BE2C (cell line): ENCODE results near the gene AUP1.

Experiments
- DNase-seq: peaks from one replicate; pipeline ENCODE4 v3.0.0-alpha.2; 2020
- H3K27me3 ChIP-seq: fragments of 250-450 bp; sonication (Bioruptor Pico); 2 replicates; pipeline ENCODE4 v1.5.1; 2020; ENCODE audit warnings: mild to moderate bottlenecking
- H3K36me3 ChIP-seq: fragments of 250-450 bp; sonication (Bioruptor Pico); 2 replicates; pipeline ENCODE4 v1.5.1; 2020; ENCODE audit warnings: mild to moderate bottlenecking
- H3K4me1 ChIP-seq: fragments of 250-450 bp; sonication (Bioruptor Pico); 2 replicates; pipeline ENCODE4 v1.5.1; 2020
- H3K4me3 ChIP-seq: 2 replicates; pipeline ENCODE4 v1.5.1; 2011; ENCODE audit warnings: low read depth, low read length
- H3K9me3 ChIP-seq: fragments of 250-450 bp; sonication (Bioruptor Pico); 2 replicates; pipeline ENCODE4 v1.5.1; 2020
- TF ChIP-seq, protein P1 (sequence below): IDR thresholded peaks from 2 replicates; pipeline ENCODE4 v1.5.1; 2012; ENCODE audit warnings: mild to moderate bottlenecking, low read depth, low read length

The AUP1 gene

DNA sequence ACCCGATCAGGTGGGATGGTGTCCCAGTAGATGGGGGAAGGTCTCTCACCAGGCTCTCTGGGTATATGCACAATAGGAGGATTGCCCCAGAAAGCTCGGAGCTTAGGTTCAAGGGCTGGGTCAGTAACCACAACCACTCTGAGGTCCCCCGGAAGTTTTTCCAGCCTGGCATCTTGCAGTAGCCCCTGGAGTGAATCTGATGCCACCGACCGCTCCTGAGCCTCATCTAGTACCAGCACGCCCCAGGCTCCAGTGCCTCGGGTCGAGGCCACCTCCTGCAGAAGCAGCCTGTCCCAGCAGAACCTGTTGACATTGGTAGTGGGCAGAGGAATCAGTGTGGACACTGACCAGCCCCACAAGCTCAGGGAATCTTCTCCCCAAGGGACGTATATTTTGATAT lies 5.5 kb downstream of the AUP1 start:
- DNase-seq, result no peak
- H3K27me3 ChIP-seq, result no peaks in the 10 kb centered on the region
- H3K4me3 ChIP-seq, result no peak overlapping the region
- H3K4me1 ChIP-seq, result no peaks in the 10 kb centered on the region
- TF ChIP-seq, protein P1, sequence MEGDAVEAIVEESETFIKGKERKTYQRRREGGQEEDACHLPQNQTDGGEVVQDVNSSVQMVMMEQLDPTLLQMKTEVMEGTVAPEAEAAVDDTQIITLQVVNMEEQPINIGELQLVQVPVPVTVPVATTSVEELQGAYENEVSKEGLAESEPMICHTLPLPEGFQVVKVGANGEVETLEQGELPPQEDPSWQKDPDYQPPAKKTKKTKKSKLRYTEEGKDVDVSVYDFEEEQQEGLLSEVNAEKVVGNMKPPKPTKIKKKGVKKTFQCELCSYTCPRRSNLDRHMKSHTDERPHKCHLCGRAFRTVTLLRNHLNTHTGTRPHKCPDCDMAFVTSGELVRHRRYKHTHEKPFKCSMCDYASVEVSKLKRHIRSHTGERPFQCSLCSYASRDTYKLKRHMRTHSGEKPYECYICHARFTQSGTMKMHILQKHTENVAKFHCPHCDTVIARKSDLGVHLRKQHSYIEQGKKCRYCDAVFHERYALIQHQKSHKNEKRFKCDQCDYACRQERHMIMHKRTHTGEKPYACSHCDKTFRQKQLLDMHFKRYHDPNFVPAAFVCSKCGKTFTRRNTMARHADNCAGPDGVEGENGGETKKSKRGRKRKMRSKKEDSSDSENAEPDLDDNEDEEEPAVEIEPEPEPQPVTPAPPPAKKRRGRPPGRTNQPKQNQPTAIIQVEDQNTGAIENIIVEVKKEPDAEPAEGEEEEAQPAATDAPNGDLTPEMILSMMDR, result no peak
- no peaks in the 10 kb centered on the region for H3K9me3 ChIP-seq
- H3K36me3 ChIP-seq, result peaks cover 36% of the 10 kb centered on the region

DNA sequence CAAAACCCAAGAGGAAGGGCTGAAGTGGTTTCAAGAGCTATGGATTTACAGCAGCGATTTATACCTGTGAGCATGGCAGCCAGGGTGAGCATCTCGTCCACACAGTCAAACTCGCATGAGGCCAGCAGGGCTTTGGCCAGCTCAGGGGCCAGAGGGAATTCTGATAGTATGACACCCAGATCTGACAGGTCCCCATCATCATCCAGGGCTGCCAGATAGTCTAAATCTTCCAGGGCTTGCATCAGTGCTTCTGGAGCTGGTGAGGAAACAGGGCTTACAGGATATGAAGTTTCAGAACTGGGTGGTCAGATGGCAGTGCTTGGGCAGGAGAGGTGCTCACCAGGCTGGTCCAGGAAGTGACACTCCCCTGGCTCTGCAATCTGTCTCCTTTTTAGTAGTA lies 7.0 kb downstream of the AUP1 start:
- no peaks in the 10 kb centered on the region for H3K27me3 ChIP-seq
- no peak overlapping the region for H3K4me3 ChIP-seq
- TF ChIP-seq, protein P1, result no peak
- no peaks in the 10 kb centered on the region for H3K9me3 ChIP-seq
- H3K36me3 ChIP-seq, result peaks cover 46% of the 10 kb centered on the region
- no peaks in the 10 kb centered on the region; the same call in 1 of the 2 replicates for H3K4me1 ChIP-seq
- DNase-seq, result no peak

DNA sequence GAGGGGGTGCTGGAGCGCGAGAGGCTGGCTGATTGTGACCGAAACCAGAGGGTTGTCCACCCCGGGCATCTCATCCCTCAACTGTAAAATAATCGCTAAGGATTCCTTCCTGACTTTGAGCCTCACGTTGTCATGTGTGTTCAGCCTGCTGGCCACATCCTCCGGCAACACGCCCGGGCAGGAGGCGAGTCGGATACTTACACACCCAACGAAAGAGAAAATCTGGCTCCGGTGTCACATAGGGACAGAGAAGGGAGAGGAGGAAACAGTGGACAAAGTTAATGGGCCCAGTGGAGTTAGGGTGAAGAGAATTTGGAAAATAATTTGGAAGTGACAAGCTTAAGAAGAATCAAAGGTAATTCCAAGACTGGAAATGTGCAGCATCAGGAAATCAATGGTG lies 12.9 kb downstream of the AUP1 start:
- H3K9me3 ChIP-seq, result no peaks in the 10 kb centered on the region; the same call in 1 of the 2 replicates
- peaks cover 4% of the 10 kb centered on the region for H3K4me1 ChIP-seq
- H3K27me3 ChIP-seq, result no peaks in the 10 kb centered on the region
- TF ChIP-seq, protein P1, result no peak
- peaks cover 54% of the 10 kb centered on the region for H3K36me3 ChIP-seq
- no peak overlapping the region; the same call in 1 of the 2 replicates for H3K4me3 ChIP-seq
- no peak for DNase-seq

DNA sequence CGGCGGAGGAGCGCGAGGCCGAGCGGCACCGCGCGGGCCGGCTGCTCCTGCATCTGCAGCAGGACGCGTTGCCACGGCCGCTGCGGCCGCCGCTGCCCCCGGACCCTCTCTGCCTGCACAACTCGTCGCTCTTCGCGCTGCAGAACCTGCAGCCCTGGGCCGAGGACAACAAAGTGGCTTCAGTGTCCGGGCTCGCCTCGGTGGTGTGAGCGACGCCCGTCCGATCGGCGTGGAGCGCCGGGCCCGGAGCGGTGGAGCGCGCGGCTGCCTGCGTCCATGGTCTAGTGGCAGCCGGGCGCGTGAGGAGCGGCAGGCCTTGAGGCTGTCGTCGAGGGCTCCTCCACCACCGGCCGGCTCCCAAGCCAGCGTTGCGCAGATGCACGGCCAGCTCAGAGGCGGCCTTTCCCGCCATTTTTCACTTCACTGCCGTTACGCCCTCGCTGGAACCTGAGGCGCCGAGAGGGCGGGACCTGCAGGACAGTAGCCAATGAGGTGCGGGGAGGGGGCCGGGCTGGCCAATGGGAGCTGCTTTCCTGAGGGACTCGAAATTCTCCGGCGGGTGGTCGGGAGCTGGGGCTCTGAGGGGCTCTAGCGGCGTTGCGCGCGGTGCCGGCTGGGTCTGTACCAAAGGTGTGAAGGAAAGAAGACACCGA lies 13.4 kb downstream of the AUP1 start:
- H3K4me1 ChIP-seq, result peaks cover 4% of the 10 kb centered on the region
- TF ChIP-seq, protein P1, result no peak
- no peaks in the 10 kb centered on the region for H3K27me3 ChIP-seq
- peaks cover 54% of the 10 kb centered on the region for H3K36me3 ChIP-seq
- H3K4me3 ChIP-seq, result no peak overlapping the region
- no peak for DNase-seq
- H3K9me3 ChIP-seq, result no peaks in the 10 kb centered on the region; the same call in 1 of the 2 replicates

DNA sequence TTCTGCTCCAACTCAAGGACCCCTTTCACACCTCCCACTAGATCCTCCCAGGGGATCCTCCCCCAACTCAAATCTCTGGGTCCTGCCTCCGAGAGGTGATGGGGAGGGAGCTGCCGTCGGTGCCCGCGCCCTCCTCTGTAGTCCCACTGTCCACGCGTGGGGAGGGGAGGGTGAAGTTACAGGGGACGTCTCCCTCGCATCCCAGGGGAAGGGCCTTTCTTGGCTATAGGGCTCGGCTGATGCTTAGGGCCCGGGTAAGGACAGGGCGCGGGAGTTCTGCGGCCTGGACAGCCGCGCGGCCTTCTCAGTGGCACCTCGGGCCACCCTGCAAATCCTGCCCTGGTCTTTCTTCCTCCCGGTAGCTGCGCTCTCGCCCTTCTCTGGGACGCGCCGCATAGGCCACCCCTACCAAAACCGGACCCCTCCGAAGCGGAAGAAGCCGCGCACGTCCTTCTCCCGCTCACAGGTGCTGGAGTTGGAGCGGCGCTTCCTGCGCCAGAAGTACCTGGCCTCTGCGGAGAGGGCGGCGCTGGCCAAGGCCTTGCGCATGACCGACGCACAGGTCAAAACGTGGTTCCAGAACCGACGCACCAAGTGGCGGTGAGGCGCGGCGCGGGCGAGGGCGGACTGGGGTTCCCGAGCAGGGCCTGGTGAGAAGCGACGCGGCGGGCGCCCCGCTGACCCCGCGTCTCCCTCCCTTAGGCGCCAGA lies 14.1 kb downstream of the AUP1 start:
- H3K4me3 ChIP-seq, result peak overlapping the region; percentile 74
- DNase-seq, result no peak
- H3K9me3 ChIP-seq, result no peaks in the 10 kb centered on the region; the same call in 1 of the 2 replicates
- TF ChIP-seq, protein P1, result no peak
- H3K4me1 ChIP-seq, result peaks cover 4% of the 10 kb centered on the region
- no peaks in the 10 kb centered on the region for H3K27me3 ChIP-seq
- H3K36me3 ChIP-seq, result peaks cover 54% of the 10 kb centered on the region
